Astrocyte (in vitro differentiated cells and primary cell): ENCODE results near the gene ARHGEF26. TPM values are rescaled to one million over a fixed set of nuclear protein-coding genes. Genes with fewer than 3 reads are reported as not detected.

ENCODE experiments used
- DNase-seq: peaks from one replicate; pipeline ENCODE4 v3.0.0-alpha.2; 2010; ENCODE audit warnings: low read depth
- FAIRE-seq: peaks from 2 replicates; lab custom pipeline; 2011; peaks lifted over from hg19 to GRCh38; lab: Jason Lieb, UNC
- H2AFZ ChIP-seq: 2 replicates; pipeline ENCODE4 v1.6.0; 2012; ENCODE audit warnings: low read depth, low read length, inconsistent platforms
- H3K27ac ChIP-seq: 2 replicates; pipeline ENCODE4 v1.5.1; 2011; ENCODE audit warnings: low read depth, low read length, inconsistent platforms
- H3K27me3 ChIP-seq: 2 replicates; pipeline ENCODE4 v1.6.0; 2011; ENCODE audit warnings: low read length, inconsistent platforms; ENCODE audit not compliant: insufficient read depth
- H3K36me3 ChIP-seq: 2 replicates; pipeline ENCODE4 v1.5.1; 2011; ENCODE audit warnings: low read length, inconsistent platforms; ENCODE audit not compliant: insufficient read depth
- H3K4me1 ChIP-seq: 2 replicates; pipeline ENCODE4 v1.5.1; 2011; ENCODE audit warnings: low read length, inconsistent platforms; ENCODE audit not compliant: insufficient read depth
- H3K4me2 ChIP-seq: 2 replicates; pipeline ENCODE4 v1.6.0; 2012; ENCODE audit warnings: low read length, inconsistent platforms
- H3K4me3 ChIP-seq: 2 replicates; pipeline ENCODE4 v1.5.1; 2011; ENCODE audit warnings: low read depth, mild to moderate bottlenecking, low read length, inconsistent platforms; ENCODE audit not compliant: insufficient read depth
- H3K79me2 ChIP-seq: 2 replicates; pipeline ENCODE4 v1.6.0; 2012; ENCODE audit warnings: mild to moderate bottlenecking, low read length, inconsistent platforms; ENCODE audit not compliant: insufficient read depth
- H3K9ac ChIP-seq: 2 replicates; pipeline ENCODE4 v1.6.0; 2012; ENCODE audit warnings: mild to moderate bottlenecking, low read length, inconsistent platforms
- H3K9me3 ChIP-seq: 2 replicates; pipeline ENCODE4 v1.5.1; 2012; ENCODE audit warnings: low read depth, mild to moderate bottlenecking, low read length, inconsistent platforms; ENCODE audit not compliant: insufficient read depth
- H4K20me1 ChIP-seq: 2 replicates; pipeline ENCODE4 v1.6.0; 2012; ENCODE audit warnings: low read length, inconsistent platforms; ENCODE audit not compliant: insufficient read depth
- H3K27ac Mint-ChIP-seq: one replicate; pipeline ENCODE4 v1.8.0; 2021; ENCODE audit warnings: mild to moderate bottlenecking, mixed read lengths; ENCODE audit not compliant: unreplicated experiment
- H3K27me3 Mint-ChIP-seq: one replicate; pipeline ENCODE4 v1.8.0; 2021; ENCODE audit warnings: low read depth, mixed read lengths; ENCODE audit not compliant: unreplicated experiment
- H3K36me3 Mint-ChIP-seq: one replicate; pipeline ENCODE4 v1.8.0; 2021; ENCODE audit warnings: low read depth, mixed read lengths; ENCODE audit not compliant: unreplicated experiment
- H3K4me1 Mint-ChIP-seq: one replicate; pipeline ENCODE4 v1.8.0; 2021; ENCODE audit warnings: low read depth, mixed read lengths; ENCODE audit not compliant: unreplicated experiment
- H3K4me3 Mint-ChIP-seq: one replicate; pipeline ENCODE4 v1.8.0; 2021; ENCODE audit warnings: mild to moderate bottlenecking, moderate library complexity, mixed read lengths; ENCODE audit not compliant: unreplicated experiment
- H3K9me3 Mint-ChIP-seq: one replicate; pipeline ENCODE4 v1.8.0; 2021; ENCODE audit warnings: mild to moderate bottlenecking, mixed read lengths; ENCODE audit not compliant: unreplicated experiment
- EZH2 ChIP-seq: IDR thresholded peaks from 2 replicates; pipeline ENCODE4 v1.6.1; 2012; ENCODE audit warnings: mild to moderate bottlenecking, low read length, inconsistent platforms; ENCODE audit not compliant: insufficient read depth
- total RNA-seq: library from RNA; stranded (reverse); gene quantifications from 2 replicates; pipeline ENCODE4 v1.2.1, GENCODE V29; 2021
- TF ChIP-seq, protein P1 (sequence below): IDR thresholded peaks from 2 replicates; pipeline ENCODE4 v1.5.1; 2011; ENCODE audit warnings: low read depth, mild to moderate bottlenecking, inconsistent platforms, low read length, moderate library complexity; ENCODE audit not compliant: insufficient read depth

Gene ARHGEF26
- total RNA-seq, 1 donor from 2014 or later = 1.7 TPM

DNA sequence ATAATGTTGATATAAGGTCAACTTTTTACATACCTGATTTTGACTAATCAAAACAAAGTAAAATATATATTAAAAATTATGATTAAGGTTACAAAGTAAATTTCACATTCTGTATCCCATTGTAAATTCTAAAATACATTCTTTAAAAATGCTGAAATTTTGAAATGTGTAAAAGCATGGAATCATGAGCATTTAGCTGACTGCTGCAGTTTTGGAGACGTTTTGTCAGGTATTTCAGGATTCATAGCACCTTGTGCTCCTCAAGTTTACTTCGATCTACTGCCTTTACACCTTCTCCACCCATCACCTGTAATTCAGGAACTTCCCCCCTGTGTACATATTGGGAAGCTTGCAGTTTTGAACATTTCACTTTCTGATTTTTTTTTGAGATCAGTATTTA is 71.0 kb downstream of the ARHGEF26 start:
- H3K4me3 ChIP-seq = no peak overlapping the region
- FAIRE-seq = no peak
- TF ChIP-seq EZH2 = no peak
- TF ChIP-seq, protein P1, sequence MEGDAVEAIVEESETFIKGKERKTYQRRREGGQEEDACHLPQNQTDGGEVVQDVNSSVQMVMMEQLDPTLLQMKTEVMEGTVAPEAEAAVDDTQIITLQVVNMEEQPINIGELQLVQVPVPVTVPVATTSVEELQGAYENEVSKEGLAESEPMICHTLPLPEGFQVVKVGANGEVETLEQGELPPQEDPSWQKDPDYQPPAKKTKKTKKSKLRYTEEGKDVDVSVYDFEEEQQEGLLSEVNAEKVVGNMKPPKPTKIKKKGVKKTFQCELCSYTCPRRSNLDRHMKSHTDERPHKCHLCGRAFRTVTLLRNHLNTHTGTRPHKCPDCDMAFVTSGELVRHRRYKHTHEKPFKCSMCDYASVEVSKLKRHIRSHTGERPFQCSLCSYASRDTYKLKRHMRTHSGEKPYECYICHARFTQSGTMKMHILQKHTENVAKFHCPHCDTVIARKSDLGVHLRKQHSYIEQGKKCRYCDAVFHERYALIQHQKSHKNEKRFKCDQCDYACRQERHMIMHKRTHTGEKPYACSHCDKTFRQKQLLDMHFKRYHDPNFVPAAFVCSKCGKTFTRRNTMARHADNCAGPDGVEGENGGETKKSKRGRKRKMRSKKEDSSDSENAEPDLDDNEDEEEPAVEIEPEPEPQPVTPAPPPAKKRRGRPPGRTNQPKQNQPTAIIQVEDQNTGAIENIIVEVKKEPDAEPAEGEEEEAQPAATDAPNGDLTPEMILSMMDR = no peak
- no peaks in the 10 kb centered on the region for H3K79me2 ChIP-seq
- no peaks in the 10 kb centered on the region for H3K9me3 Mint-ChIP-seq
- H3K9me3 ChIP-seq = no peaks in the 10 kb centered on the region
- H3K36me3 Mint-ChIP-seq = no peaks in the 10 kb centered on the region
- no peaks in the 10 kb centered on the region for H3K27me3 Mint-ChIP-seq
- peaks cover 4% of the 10 kb centered on the region for H3K4me1 Mint-ChIP-seq
- H2AFZ ChIP-seq = no peak overlapping the region
- no peak overlapping the region for H3K27ac Mint-ChIP-seq
- no peak overlapping the region for H3K4me3 Mint-ChIP-seq
- no peak overlapping the region for H3K4me2 ChIP-seq
- H3K9ac ChIP-seq = no peak overlapping the region
- no peaks in the 10 kb centered on the region for H4K20me1 ChIP-seq
- no peaks in the 10 kb centered on the region for H3K36me3 ChIP-seq
- DNase-seq = no peak
- no peaks in the 10 kb centered on the region for H3K4me1 ChIP-seq
- no peak overlapping the region for H3K27ac ChIP-seq
- H3K27me3 ChIP-seq = no peaks in the 10 kb centered on the region

- no peaks in the 10 kb centered on the region for H3K79me2 ChIP-seq
- H3K36me3 ChIP-seq = no peaks in the 10 kb centered on the region
- no peak overlapping the region for H3K4me3 ChIP-seq
- no peak overlapping the region for H3K9ac ChIP-seq
- Mint-ChIP-seq H3K27me3 (no peaks in the 10 kb centered on the region), H3K9me3 (no peaks in the 10 kb centered on the region), H3K36me3 (no peaks in the 10 kb centered on the region), H3K4me3 (no peak overlapping the region), H3K4me1 (peaks cover 4% of the 10 kb centered on the region), H3K27ac (no peak overlapping the region)
- FAIRE-seq (no peak), DNase-seq (no peak)
- no peak overlapping the region for H2AFZ ChIP-seq
- H3K27ac ChIP-seq = no peak overlapping the region
- no peaks in the 10 kb centered on the region for H4K20me1 ChIP-seq
- no peaks in the 10 kb centered on the region for H3K9me3 ChIP-seq
- TF ChIP-seq, protein P1 = no peak
- no peak for TF ChIP-seq EZH2
- no peaks in the 10 kb centered on the region for H3K27me3 ChIP-seq
- no peaks in the 10 kb centered on the region for H3K4me1 ChIP-seq
- H3K4me2 ChIP-seq = no peak overlapping the region
Observed at GRCh38 chr3:154193000-154193615, 71.9 kb downstream of the ARHGEF26 start.

GRCh38 chr3:154194877-154195276 is 73.7 kb downstream of the ARHGEF26 start:
- Histone ChIP-seq H3K4me3 (no peak overlapping the region), H3K27me3 (no peaks in the 10 kb centered on the region), H2AFZ (no peak overlapping the region), H3K4me1 (no peaks in the 10 kb centered on the region), H3K9ac (no peak overlapping the region), H4K20me1 (no peaks in the 10 kb centered on the region), H3K27ac (no peak overlapping the region), H3K36me3 (no peaks in the 10 kb centered on the region), H3K9me3 (no peaks in the 10 kb centered on the region), H3K79me2 (no peaks in the 10 kb centered on the region), H3K4me2 (no peak overlapping the region)
- DNase-seq = no peak
- Mint-ChIP-seq H3K27me3 (no peaks in the 10 kb centered on the region), H3K4me3 (no peak overlapping the region), H3K4me1 (peaks cover 4% of the 10 kb centered on the region), H3K36me3 (no peaks in the 10 kb centered on the region), H3K27ac (no peak overlapping the region), H3K9me3 (no peaks in the 10 kb centered on the region)
- TF ChIP-seq, protein P1 = no peak
- no peak for TF ChIP-seq EZH2
- FAIRE-seq = no peak
